Measurements from ENCODE around the gene RAB36.

RAB36 gene

DNA sequence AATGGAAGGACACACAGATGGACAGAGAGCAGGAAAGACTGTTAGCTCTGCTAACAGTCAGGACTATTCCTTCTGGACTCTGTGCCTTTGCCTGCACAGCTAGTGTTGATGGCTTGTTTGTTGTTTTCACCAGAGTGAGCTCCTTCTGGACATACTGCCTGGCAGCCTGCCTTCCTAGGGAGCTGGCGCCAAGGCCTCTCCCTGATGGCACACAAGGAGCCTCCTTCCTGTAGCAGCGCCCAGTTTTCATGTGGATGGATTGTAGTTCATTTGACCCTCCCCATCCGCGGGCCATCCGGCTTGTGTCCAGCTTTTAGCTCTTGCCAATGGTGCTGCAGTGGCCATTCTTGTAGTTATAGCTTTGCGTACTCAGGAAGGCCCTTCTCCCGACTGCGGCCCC, 18.4 kb downstream of the RAB36 start:
- no peak for DNase-seq

DNA sequence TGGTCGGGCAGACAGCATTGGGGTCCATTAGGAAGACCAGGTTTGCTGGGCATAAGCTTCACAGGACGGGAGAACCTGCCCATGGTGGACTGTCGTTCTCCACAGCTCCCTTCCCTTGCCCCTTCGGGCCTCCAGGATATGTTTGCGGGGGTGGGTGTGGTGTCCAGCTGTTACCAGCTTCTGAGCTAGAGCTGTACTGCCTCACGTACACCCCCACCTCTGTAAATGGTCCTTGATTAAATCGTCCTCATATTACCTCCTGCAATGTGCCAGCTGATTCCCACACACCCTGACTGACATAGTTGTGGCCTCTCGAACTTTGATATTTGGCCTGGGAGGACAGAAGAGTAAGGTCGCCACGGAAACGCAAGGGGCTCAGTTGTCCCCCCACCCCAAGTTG, 18.8 kb downstream of the RAB36 start:
- DNase-seq: no peak

DNA sequence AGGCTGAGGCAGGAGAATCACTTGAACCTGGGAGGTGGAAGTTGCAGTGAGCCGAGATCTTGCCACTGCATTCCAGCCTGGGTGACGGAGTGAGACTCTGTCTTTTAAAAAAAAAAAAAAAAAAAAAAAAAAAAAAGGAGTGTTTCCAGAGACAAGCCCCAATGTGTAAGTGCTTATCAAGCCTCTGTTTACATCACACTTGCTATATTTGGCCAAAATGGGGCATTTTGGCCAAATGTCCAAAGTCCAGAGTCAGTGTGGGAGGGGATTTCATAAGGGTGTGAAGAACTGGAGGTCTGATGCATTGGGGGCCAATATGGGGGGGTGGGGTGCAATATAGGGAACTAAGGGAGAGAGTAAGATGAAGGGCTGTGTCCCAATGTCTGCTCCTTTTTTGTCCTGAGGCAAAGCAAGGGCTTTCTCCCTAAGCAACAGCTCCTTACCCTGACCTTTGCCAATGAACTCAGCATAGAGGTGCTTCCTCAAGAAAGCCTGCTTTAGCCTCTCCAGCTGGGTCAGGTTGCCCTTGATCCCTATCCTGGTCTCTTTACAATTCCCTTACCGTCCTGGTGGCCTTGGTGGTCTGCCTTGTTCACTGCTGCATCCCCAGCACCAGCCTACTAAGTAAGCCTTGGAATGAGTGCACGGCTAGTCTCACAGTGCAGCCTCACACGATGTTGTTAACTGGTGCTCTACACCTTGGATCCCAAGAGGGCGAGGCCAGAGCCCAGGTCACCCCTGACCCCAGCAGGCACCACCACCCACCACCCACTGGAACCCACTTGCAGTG, 21.0 kb downstream of the RAB36 start:
- DNase-seq: no peak

DNA sequence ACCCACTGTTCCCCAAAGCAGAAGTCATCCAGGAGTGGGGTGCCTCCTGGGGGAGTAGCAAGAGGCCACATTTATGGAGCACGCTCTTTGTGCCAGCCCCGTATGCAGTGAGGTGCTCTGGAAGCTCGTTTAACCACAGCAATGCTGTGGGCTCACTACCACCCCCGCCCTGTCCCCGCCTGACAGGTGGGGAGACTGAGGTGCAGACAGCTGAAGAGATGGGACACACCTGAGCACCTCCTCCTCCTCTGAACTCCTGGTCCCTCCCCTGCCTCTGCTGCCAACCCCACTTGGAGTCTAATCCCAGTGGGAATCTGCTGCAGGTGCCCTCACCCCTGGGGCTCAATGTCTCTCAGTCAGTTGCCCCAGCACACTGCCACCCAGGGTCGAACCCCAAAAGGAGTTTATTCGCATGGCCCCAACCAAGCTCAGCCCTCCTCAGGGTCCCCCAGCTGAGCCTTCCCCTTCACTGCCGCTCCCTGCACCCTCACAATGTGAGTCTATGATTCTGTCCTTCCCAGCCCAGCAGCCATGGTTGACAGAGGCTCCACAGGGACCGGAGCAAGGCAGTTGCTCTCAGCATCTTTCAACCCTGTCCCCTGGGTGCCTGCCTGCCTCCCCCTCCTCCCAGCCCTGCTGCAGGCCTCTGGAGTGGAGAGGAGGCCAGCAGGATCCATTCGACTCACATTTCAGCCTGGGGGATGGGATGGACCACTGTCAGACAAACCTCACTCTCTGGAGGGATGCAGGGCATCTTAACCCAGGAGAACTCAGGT, 21.8 kb downstream of the RAB36 start:
- DNase-seq: no peak

DNA sequence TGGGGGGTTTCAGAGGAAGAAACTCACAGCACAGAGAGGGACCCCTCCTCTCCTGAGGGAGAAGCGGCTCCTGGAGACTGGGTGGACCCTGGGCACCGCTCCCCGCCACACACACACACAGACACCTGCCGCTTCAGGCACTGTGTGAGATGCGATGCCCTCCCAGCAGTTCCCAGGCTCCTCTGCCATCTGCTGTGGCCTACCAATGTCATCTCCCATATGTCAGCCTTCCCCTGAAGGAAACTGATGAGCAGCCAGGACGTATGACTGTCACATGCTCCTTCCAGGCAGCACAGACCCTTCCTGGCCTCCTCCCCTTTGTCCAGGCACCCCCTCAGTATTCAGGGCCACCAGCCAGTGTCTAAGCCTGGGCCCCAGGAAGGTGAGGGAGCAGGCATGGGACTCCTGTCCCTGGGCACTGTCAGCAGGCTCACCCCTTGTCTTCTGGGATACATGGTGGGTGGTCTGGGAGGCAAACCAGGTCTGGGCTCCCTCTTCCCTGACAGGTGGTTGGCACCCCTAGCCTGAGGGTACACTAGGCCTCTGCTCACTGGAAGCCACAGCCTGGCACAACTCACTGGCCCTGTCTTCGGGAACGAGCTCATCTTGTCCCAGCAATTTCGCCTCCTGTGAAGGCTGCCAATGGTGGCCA, 23.2 kb downstream of the RAB36 start:
- no peak for DNase-seq

DNA sequence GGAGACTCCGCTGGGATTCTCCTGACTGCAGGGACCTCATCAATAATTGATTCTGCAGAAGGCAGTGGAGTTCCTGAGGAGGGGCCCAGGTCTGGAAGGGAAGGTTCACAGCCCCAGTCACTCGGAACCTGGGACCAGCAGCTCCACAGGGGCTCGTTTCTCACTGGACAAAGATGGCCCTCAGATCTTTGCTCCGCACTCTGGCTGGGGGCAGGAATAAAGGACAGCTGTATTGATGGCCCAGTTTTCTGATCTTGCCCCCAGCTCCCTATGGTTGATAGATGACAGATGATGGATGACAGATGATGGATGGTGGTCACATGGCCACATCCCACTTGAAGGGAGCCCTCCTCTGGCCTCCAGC, 23.7 kb downstream of the RAB36 start:
- DNase-seq: no peak

DNA sequence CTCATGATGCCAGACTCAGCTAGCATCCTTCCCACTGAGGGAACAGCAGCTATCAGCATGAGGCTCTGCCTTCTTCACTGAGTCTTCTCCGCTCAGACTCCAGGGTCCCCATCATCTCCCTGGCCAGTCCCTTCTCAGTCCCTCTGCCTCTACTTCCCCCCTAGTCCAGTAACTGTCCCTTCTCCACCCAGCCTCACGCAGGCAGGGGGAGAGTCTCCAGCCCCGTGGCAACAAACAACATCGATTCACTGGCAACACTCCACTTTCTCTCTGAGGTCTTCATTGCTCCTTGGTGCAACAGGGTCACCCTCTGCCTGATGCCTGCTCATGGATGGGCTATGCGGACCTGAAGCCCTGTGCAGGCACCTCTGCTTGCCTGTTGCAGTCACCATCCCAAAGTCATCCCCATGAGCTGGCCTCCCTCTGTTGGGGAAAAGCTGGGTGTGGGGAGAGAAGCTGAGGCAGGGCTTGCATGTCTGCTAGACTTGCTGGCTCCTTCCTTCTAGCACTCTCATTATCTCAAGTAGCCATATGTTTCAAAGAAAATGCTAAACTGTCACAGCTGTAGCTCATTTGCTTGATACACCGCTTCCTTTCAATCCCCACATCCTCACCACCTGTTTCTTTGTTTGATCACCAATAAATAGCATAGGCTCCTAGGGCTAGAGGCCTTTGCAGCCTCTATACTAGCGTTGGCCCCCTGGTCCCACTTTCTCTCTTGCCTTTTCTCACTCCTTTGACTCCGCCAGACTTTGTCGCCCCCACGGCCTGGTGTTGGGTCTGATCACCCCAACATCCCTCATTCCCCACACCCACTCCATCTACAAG, 30.8 kb downstream of the RAB36 start:
- no peak for DNase-seq

DNA sequence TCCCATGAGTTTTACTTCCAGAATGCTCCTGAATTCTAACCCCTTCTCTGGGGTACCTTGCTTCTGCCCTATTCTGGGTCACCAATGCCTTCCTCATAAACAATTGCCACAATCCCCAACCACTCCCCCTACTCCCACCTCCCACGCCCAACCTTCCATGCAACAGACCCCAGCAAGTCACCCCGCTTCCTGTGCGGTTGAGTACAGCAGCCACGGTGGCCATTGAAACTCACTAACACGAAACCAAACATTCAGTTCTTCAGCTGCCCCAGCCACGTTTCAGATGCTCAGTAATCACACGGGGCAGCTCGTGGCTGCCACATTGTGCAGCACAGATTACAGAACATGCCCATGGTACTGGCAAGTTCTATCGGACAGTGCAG, 31.4 kb downstream of the RAB36 start:
- no peak for DNase-seq

DNA sequence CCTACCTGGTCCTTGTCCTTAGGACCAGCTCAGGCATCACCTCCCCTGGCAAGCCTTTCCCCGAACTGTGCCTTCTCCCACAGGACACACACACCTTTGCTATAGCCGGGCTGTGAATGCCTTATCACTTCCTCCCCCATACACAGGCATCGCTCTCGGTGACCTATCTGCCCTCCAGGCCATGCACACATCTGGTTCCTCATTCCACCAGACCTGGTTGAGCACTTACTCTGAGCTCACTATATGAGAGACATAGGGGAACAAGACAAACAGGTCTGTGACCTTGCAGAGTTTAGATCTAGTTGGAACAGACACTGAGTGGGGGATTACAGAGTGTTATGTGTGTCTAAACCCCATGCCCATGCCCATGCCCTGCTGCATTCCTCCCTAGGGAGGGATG, 31.9 kb downstream of the RAB36 start:
- DNase-seq: no peak

DNA sequence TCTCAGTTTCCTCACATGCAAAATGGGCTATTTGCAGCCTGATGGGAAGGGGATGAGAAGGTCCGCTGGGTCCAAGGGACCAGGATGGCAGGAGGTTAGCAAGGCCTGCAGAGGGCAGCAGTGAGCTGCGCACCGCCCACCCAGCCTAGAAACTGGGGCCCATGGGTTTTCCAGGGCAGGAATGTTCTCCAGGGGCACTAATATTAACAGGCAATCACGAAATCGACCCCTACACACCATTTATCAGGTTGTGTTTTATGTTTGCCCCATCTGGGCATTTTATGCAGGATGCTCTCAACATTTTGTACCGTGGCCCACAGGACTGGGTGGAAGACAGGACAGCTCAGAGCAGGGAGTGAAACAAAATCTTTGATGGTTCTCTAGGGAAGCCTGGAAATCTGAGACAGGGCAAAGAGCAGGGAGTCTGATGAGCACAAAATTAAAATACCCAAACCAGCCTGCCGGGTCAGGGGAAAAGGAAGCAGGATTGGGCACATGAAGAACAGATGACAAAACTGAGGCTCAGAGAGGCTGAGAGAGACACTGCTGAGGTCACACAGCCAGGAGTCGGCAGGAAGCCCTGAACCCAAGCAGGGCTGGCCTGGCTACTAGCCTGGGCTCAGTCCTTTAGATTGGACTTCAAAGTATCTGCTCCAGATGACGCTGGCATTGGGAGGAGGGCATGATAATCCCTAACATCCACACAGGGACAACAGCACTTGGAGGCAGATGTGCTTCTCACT, 33.4 kb downstream of the RAB36 start:
- DNase-seq: peak; percentile 66

DNA sequence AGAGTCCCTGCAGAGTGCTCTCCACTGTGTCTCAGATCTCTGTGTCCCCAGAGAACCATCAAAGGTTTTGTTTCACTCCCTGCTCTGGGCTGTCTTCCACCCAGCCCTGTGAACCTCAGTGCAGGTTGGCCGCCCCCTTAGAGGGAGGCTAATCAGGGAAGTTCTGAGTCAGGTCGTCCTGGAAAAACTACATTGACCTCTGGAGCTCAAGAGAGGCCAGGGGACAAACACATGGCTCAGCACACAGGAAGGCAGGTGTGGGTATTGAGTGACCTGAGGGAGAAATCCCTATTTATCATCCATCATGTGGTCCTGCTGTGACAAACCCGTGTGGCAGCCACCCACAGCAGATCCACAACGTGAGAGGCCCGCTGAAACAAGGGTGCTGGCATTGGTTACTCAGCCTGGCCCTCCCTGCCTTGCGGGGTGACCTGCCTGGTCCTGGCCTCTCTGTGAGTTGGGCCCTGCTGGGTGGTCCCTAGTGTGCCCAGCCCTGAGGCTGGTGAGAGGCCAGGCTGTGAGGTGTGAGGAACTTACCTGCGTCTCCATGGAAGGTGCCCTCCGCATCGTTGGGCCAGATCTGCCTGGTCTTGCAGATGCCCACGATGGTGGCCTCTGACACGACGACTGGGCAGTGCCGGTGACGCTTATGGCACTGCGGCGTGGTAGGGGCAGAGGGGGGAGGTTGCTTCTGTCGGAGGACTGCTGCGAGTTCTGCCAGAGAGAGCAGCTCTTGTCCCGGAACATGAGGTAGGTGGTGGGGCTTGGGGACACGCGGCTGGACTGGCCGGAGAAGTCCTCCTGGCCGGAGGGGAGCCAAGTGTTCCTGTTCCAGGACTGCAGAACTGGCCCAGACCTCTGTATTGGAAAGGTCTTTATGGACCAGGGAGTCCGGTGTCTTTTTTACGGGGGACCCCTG, 34.4 kb downstream of the RAB36 start:
- DNase-seq: no peak

DNA sequence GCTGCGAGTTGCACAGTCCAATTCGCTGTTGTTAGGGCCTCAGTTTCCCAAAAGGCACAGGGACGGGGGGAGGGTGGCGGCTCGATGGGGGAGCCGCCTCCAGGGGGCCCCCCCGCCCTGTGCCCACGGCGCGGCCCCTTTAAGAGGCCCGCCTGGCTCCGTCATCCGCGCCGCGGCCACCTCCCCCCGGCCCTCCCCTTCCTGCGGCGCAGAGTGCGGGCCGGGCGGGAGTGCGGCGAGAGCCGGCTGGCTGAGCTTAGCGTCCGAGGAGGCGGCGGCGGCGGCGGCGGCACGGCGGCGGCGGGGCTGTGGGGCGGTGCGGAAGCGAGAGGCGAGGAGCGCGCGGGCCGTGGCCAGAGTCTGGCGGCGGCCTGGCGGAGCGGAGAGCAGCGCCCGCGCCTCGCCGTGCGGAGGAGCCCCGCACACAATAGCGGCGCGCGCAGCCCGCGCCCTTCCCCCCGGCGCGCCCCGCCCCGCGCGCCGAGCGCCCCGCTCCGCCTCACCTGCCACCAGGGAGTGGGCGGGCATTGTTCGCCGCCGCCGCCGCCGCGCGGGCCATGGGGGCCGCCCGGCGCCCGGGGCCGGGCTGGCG, 35.1 kb downstream of the RAB36 start, which contains the start of gene BCR:
Gene BCR (plus strand): TSS at position 209 of the 592 bp plus-strand sequence. CDS start 452 bp downstream, outside the sequence.
- DNase-seq: peak; percentile 61

DNA sequence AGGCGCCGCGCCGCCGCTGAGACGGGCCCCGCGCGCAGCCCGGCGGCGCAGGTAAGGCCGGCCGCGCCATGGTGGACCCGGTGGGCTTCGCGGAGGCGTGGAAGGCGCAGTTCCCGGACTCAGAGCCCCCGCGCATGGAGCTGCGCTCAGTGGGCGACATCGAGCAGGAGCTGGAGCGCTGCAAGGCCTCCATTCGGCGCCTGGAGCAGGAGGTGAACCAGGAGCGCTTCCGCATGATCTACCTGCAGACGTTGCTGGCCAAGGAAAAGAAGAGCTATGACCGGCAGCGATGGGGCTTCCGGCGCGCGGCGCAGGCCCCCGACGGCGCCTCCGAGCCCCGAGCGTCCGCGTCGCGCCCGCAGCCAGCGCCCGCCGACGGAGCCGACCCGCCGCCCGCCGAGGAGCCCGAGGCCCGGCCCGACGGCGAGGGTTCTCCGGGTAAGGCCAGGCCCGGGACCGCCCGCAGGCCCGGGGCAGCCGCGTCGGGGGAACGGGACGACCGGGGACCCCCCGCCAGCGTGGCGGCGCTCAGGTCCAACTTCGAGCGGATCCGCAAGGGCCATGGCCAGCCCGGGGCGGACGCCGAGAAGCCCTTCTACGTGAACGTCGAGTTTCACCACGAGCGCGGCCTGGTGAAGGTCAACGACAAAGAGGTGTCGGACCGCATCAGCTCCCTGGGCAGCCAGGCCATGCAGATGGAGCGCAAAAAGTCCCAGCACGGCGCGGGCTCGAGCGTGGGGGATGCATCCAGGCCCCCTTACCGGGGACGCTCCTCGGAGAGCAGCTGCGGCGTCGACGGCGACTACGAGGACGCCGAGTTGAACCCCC, 35.8 kb downstream of the RAB36 start:
- DNase-seq: peak; percentile 22

DNA sequence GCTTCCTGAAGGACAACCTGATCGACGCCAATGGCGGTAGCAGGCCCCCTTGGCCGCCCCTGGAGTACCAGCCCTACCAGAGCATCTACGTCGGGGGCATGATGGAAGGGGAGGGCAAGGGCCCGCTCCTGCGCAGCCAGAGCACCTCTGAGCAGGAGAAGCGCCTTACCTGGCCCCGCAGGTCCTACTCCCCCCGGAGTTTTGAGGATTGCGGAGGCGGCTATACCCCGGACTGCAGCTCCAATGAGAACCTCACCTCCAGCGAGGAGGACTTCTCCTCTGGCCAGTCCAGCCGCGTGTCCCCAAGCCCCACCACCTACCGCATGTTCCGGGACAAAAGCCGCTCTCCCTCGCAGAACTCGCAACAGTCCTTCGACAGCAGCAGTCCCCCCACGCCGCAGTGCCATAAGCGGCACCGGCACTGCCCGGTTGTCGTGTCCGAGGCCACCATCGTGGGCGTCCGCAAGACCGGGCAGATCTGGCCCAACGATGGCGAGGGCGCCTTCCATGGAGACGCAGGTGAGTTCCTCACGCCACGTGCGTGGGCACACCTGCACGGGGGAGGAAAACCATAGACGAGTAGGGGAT, 36.5 kb downstream of the RAB36 start:
- DNase-seq: no peak

DNA sequence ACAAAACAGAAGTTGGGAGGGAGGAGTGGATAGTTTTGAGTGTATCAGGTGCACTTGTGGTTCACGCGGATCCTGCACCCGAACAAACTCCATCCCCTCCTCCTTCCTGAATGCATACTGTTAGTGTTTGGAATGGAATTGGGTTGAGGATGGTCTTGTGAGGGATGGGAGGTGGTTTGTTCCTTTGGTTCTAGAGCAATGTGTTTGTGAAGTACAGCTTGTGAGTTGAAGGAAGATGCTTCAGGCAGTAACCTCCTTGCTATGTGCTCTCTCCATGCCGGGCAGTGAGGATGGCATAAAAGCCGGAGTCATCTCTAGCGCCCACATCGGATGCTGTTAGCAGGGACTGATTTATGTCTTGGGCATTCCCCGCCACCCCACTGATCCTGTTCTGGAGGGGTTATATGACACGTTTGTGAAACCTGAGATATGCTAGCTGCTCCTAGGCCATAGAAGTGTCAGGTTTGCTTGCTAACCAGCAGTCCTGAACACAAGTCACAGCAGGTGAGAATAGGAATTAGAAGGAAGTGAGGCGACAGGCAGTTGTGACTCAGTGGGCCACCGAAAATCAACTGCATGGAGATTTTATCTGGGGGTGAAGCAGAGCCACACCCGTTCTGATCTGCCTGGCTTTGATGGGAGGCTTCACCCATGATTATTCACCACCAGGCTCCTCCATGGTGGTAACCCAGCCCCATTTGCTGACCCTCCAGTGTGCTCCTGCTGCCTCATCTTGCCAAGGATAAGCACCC, 37.2 kb downstream of the RAB36 start:
- peak; percentile 57 for DNase-seq

DNA sequence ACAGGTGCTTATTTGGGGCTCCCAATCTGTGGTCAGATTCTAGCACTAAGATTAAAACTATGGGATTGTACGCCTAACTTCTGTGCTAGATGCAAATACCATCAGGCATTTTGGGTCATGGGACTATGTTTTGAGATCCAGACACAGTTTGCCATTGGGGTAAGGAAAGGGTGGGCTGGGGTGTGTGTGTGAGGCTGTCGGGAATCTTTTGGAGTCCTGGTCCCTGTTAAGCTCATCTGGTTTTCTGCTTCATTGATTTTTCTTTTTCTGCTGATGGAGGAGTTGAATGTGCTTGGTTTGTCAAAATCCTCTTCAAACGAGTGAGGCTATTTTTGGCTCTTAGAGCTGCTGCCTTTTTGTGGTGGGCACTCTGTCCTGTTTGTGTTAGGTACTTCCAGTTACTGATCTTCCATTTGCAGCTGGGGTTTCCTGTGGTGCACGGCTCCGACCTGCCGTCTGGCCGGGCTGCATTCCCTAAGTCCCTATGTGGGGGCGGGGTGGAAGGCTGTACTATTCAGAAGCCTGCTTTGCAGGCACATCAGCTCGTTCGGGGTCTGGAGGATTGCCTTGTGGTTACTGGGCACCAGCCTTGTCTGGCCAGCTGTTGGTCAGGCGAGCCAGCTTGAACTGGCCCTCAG, 37.9 kb downstream of the RAB36 start:
- DNase-seq: no peak

DNA sequence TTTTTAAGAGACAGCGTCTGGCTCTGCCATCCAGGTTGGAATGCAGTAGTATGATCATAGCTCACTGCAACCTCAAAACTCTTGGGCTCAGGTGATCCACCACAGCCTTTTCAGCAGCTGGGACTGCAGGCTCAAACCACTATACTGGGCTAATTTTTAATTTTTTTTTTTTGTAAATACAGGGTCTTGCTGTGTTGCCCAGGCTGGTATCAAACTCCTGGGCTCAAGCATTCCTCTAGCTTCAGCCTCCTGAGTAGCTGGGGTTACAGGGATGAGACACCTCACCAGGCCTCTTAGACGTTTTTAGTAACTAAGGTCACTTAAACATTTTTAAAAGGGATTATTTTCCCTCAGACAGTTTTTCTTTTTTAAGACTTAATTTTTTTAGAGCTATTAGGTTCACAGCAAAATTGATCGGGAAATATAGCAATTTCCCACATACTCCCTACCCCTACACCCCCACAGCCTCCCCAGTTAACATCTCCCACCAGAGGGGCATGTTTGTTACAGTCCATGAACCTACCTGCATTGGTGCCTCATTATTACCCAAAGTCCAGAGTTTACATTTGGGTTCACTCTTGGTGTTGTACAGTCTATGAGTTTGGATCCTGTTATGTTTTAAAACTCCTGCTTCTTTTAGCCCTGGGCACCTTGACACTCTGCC, 39.0 kb downstream of the RAB36 start:
- no peak for DNase-seq

DNA sequence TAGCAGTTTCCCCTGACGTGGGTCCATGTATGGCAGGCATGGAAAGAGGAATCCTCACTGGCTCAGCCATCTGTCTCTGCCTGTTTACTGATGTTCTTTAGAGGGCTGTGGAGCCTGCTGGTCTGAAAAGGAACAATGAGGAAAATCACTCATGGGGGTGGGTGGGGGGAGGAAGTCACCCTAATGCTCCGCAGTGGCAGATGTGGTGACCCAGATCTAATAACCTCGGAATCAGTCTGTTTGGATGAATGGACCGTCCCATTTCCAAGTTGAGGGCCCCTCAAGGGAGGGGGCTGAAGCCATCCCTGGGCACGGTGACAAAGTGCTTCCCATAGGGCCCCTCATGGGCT, 39.5 kb downstream of the RAB36 start:
- no peak for DNase-seq

All from stimulated activated CD4-positive, alpha-beta T cell treated with anti-CD3 and anti-CD28 coated beads, Interleukin-12 subunit alpha, Interleukin-12 subunit beta, amount 100 ng/mL, for 4 hours (primary cell).